Mesenchymal stem cell (in vitro differentiated cells and primary cell): ENCODE results near the gene CD4.

Experiments used
- DNase-seq: peaks from one replicate; pipeline ENCODE4 v3.0.0-alpha.2; 2013
- H2AFZ ChIP-seq: one replicate; pipeline ENCODE4 v1.6.1; 2013; ENCODE audit warnings: low read depth, mild to moderate bottlenecking, control low read depth, inconsistent platforms, low read length, moderate library complexity
- H2AK5ac ChIP-seq: 2 replicates; pipeline ENCODE4 v1.6.1; 2013; ENCODE audit warnings: low read length, moderate library complexity, mild to moderate bottlenecking, inconsistent platforms; ENCODE audit not compliant: severe bottlenecking
- H2BK120ac ChIP-seq: one replicate; pipeline ENCODE4 v1.6.1; 2013; ENCODE audit warnings: low read depth, mild to moderate bottlenecking, inconsistent platforms, low read length, moderate library complexity
- H2BK12ac ChIP-seq, 2 experiments: one replicate each; pipeline ENCODE4 v1.6.1; 2013; ENCODE audit warnings: inconsistent platforms in 2 of 2, low read length in 2 of 2, mild to moderate bottlenecking in 2 of 2, moderate library complexity in 2 of 2, control low read depth in 1 of 2
- H2BK15ac ChIP-seq: one replicate; pipeline ENCODE4 v1.6.1; 2013; ENCODE audit warnings: mild to moderate bottlenecking, low read depth, inconsistent platforms; ENCODE audit not compliant: poor library complexity, severe bottlenecking
- H2BK5ac ChIP-seq: 2 replicates; pipeline ENCODE4 v1.6.1; 2013; ENCODE audit warnings: low read depth, mild to moderate bottlenecking, low read length, control low read depth, inconsistent platforms; ENCODE audit not compliant: poor library complexity, severe bottlenecking
- H3K14ac ChIP-seq, 2 experiments: one replicate each; pipeline ENCODE4 v1.6.1; 2013; ENCODE audit warnings: inconsistent platforms in 2 of 2, low read length in 2 of 2, control low read depth in 1 of 2, mild to moderate bottlenecking in 1 of 2, moderate library complexity in 1 of 2
- H3K18ac ChIP-seq, 2 experiments: one replicate each; pipeline ENCODE4 v1.6.1; 2013; ENCODE audit warnings: inconsistent platforms in 2 of 2, low read length in 2 of 2, control low read depth in 1 of 2, low read depth in 1 of 2, mild to moderate bottlenecking in 1 of 2
- H3K23ac ChIP-seq, 2 experiments: one replicate each; pipeline ENCODE4 v1.6.1; 2013; ENCODE audit warnings: inconsistent platforms in 2 of 2, low read length in 2 of 2, mild to moderate bottlenecking in 2 of 2, moderate library complexity in 2 of 2, control low read depth in 1 of 2
- H3K27ac ChIP-seq: 2 replicates; pipeline ENCODE4 v1.5.1; 2013; ENCODE audit warnings: mild to moderate bottlenecking, moderate library complexity, low read length, control low read depth, inconsistent platforms; ENCODE audit not compliant: poor library complexity, severe bottlenecking
- H3K27me3 ChIP-seq, 2 experiments: 2 replicates each; pipeline versions ENCODE4 v1.6.1 to v1.7.0; 2013; ENCODE audit warnings: low read length in 2 of 2, mild to moderate bottlenecking in 2 of 2, moderate library complexity in 2 of 2, control low read depth in 1 of 2, inconsistent platforms in 1 of 2; ENCODE audit not compliant: control insufficient read depth in 1 of 2, insufficient read depth in 1 of 2
- H3K36me3 ChIP-seq, 2 experiments: 2 replicates each; pipeline versions ENCODE4 v1.6.1 to v1.7.0; 2013; ENCODE audit warnings: low read length in 2 of 2, control low read depth in 1 of 2, inconsistent platforms in 1 of 2, low read depth in 1 of 2, mild to moderate bottlenecking in 1 of 2; ENCODE audit not compliant: insufficient read depth in 2 of 2, control insufficient read depth in 1 of 2
- H3K4ac ChIP-seq, 2 experiments: one replicate each; pipeline ENCODE4 v1.6.1; 2013; ENCODE audit warnings: inconsistent platforms in 2 of 2, low read length in 2 of 2, mild to moderate bottlenecking in 2 of 2, moderate library complexity in 2 of 2, control low read depth in 1 of 2, low read depth in 1 of 2
- H3K4me1 ChIP-seq: 2 replicates; pipeline ENCODE4 v1.6.1; 2013; ENCODE audit warnings: low read depth, low read length, control low read depth; ENCODE audit not compliant: control insufficient read depth, insufficient read depth
- H3K4me2 ChIP-seq: 2 replicates; pipeline ENCODE4 v1.6.1; 2013; ENCODE audit warnings: low read length, mild to moderate bottlenecking, inconsistent platforms; ENCODE audit not compliant: poor library complexity, severe bottlenecking
- H3K4me3 ChIP-seq, 2 experiments: 2 replicates each; pipeline versions ENCODE4 v1.5.1 to v1.7.0; 2013; ENCODE audit warnings: low read length in 2 of 2, mild to moderate bottlenecking in 2 of 2, control low read depth in 1 of 2, low read depth in 1 of 2; ENCODE audit not compliant: insufficient read depth in 1 of 2
- H3K79me1 ChIP-seq: replicated peaks from 2 replicates; pipeline ENCODE4 v1.6.1; 2013; ENCODE audit warnings: mild to moderate bottlenecking, control low read depth, low read length, inconsistent platforms; ENCODE audit not compliant: poor library complexity, severe bottlenecking
- H3K9ac ChIP-seq: 2 replicates; pipeline ENCODE4 v1.7.0; 2013; ENCODE audit warnings: mild to moderate bottlenecking, low read length, moderate library complexity
- H3K9me3 ChIP-seq: 2 replicates; pipeline ENCODE4 v1.7.0; 2013; ENCODE audit warnings: mild to moderate bottlenecking, low read length; ENCODE audit not compliant: control insufficient read depth
- H4K8ac ChIP-seq: one replicate; pipeline ENCODE4 v1.6.1; 2013; ENCODE audit warnings: inconsistent platforms, mild to moderate bottlenecking, low read length, moderate library complexity
- H4K91ac ChIP-seq: one replicate; pipeline ENCODE4 v1.6.1; 2013; ENCODE audit warnings: mild to moderate bottlenecking, low read length, inconsistent platforms
- whole genome bisulfite sequencing: methylation state at CpG from one replicate; pipeline ENCODE4 v1.1.7; 2013; ENCODE audit warnings: mixed read lengths; 5-methylcytosine and 5-hydroxymethylcytosine counted together

Gene CD4

DNA sequence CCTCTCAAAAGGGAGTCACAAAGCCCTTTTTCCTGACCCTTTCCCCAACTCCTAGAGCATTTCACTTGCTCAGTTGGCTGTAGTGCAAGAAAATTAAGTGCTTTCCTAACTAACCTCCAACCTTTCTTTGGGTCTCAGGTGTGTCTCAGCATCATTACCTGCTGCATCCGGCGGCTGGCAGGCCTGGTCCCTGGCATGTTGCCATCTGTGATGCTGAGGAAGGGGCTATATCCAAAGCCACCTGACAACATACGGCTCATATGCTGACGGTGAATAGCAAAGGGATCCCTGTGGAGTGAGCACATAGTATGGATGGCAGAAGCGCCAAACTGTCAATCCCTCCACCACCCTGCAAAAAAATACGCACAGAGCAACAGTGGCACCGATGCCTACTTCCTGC, 37.6 kb upstream of the CD4 start:
- Histone ChIP-seq H3K9ac (peak overlapping the region; percentile 98), H4K8ac (peak overlapping the region; percentile 40), H2BK5ac (no peak overlapping the region), H3K4me3 (peak overlapping the region; percentile 89 to 92), H3K79me1 (peaks cover 24% of the 10 kb centered on the region), H2BK120ac (no peak overlapping the region), H3K4ac (no peak overlapping the region), H4K91ac (no peak overlapping the region), H2BK15ac (no peak overlapping the region), H3K14ac (no peak overlapping the region), H3K27ac (peak overlapping the region; percentile 0), H3K36me3 (peaks cover 45 to 53% of the 10 kb centered on the region in 2 experiments), H3K27me3 (no peaks in the 10 kb centered on the region), H3K4me2 (peak overlapping the region; percentile 58), H2AFZ (no peak overlapping the region), H3K4me1 (peaks cover 8% of the 10 kb centered on the region), H3K9me3 (no peaks in the 10 kb centered on the region), H3K23ac (no peak overlapping the region), H2BK12ac (peak overlapping the region in 1 of 2 experiments; percentile 37), H3K18ac (peak overlapping the region in 1 of 2 experiments; percentile 42), H2AK5ac (no peak overlapping the region)
- DNase-seq, result no peak
- WGBS, result 97% methylated on average over 7 of the region's 7 CpGs

DNA sequence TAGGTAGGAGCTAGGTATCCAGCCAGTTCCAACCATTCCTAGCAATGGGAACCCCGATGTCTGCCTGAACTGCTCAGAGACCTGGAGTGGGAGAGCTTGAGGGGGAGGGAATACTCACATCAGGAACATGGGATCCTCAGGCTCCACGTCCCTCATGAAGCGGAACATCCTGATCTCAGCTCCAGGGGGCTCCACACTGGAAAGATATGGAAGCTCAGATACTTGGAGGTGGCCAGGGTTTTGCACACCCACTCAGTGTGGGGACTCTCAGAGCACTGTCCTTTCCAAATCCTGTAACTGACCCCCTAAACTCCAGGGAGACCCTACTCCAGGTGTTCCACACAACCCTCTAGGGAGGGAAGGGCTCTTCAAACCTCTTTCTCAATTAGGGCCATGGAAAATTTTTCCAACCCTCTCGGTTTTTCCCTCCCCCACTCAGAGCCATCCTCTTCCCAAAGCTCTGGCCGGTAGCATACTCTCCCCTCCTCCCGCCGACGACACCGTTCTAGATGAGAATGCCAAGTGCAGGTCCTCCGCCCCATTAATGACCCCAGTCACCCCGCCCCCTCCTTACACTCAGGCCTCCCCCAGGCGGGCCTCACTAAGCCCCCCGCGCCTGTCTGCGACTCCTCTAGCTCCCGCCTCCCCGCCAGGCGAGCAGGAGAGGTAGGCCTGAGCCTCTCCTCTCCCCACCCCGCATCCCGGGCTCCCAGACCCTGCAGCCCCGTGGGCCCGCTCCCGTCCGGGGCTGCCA, 37.0 kb upstream of the CD4 start:
- Histone ChIP-seq H3K18ac (peak overlapping the region; percentile 97 to 99), H3K79me1 (peaks cover 24% of the 10 kb centered on the region), H3K9me3 (no peaks in the 10 kb centered on the region)

DNA sequence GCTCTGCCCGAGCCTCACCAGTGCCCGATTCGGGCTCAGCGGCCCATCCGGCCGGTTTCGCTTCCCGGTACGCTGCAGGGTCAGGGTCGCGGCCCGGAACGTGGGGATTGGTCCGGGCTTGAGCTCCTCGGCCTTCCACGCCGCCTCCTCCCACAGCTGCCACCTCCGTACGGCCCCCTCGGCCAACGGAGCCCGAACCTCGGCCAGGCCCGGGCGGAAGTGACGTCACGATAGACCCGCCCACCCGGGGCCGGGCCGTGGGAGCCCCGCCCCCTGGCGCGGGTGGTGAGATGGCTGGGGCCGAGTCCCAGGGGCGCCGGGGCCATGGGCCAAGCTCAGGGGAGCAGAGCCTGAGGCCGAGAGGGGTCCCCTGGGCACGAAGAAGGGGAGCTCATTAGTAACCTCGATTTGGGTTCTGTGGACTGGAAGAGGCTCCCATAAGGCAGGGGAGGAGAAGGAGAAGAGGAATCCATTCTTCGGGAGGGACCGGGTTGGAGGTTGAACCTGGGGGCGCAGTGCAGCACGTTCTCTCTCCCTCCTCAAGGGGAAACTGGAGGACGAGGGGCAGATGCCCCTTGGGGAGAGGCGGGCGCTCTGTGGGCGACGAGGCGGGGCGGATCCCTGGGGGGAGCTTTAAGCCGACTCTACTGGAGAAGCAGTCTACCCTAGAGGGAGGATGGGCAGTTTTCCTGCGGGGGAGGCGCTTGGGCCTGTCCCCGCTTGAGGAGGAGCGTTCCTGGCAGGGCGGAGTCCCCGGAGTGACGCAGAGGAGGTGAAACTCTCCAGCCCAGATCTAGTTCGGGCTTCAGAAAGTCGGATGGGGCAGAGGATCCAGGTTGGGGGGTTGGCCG, 36.2 kb upstream of the CD4 start, which contains the start of gene MLF2:
Gene MLF2 (minus strand): TSS at position 221 of the 851 bp plus-strand sequence. CDS start 807 bp downstream, outside the sequence.
- peak within 1 kb of the TSS in 1 of 2 experiments; percentile 96 for H3K14ac ChIP-seq
- H2BK12ac ChIP-seq, result peak within 1 kb of the TSS in 1 of 2 experiments; percentile 88
- H2BK120ac ChIP-seq, result peak within 1 kb of the TSS; percentile 93
- H3K9ac ChIP-seq, result peak within 1 kb of the TSS; percentile 98
- peak within 1 kb of the TSS; percentile 99 for H4K91ac ChIP-seq
- H3K9me3 ChIP-seq, result no peaks in the 10 kb centered on the region
- peaks cover 8% of the 10 kb centered on the region for H3K4me1 ChIP-seq
- peak within 1 kb of the TSS; percentile 89 to 92 for H3K4me3 ChIP-seq
- H4K8ac ChIP-seq, result peak within 1 kb of the TSS; percentile 97
- H3K18ac ChIP-seq, result peak within 1 kb of the TSS; percentile 97 to 99
- peak within 1 kb of the TSS; percentile 91 for H2AK5ac ChIP-seq
- H3K27me3 ChIP-seq, result no peaks in the 10 kb centered on the region
- peak within 1 kb of the TSS; percentile 99 for H2BK5ac ChIP-seq
- H2AFZ ChIP-seq, result no peak within 1 kb of the TSS
- H3K4ac ChIP-seq, result peak within 1 kb of the TSS; percentile 92 to 99
- peak within 1 kb of the TSS; percentile 41 to 62 for H3K23ac ChIP-seq
- peak within 1 kb of the TSS; percentile 95 for H2BK15ac ChIP-seq
- peak; percentile 99 for DNase-seq
- H3K79me1 ChIP-seq, result peaks cover 19% of the 10 kb centered on the region
- peak within 1 kb of the TSS; percentile 99 for H3K27ac ChIP-seq
- H3K36me3 ChIP-seq, result peaks cover 33 to 39% of the 10 kb centered on the region in 2 experiments
- peak within 1 kb of the TSS; percentile 93 for H3K4me2 ChIP-seq
- under 1% methylated on average over 61 of the region's 62 CpGs for WGBS

More for the DNA sequence above, 37.0 kb upstream of the CD4 start:
- DNase-seq, result peak; percentile 84
- Histone ChIP-seq H3K9ac (peak overlapping the region; percentile 98), H4K91ac (peak overlapping the region; percentile 95), H2BK5ac (peak overlapping the region; percentile 99), H3K4ac (peak overlapping the region; percentile 92 to 93), H4K8ac (peak overlapping the region; percentile 90), H3K4me2 (peak overlapping the region; percentile 58), H3K36me3 (peaks cover 41 to 47% of the 10 kb centered on the region in 2 experiments), H3K27ac (peak overlapping the region; percentile 69), H2BK120ac (peak overlapping the region; percentile 93), H3K4me3 (peak overlapping the region; percentile 89 to 92), H2AFZ (no peak overlapping the region), H2BK12ac (peak overlapping the region in 1 of 2 experiments; percentile 88), H3K27me3 (no peaks in the 10 kb centered on the region), H2AK5ac (peak overlapping the region; percentile 72), H3K4me1 (peaks cover 8% of the 10 kb centered on the region), H3K14ac (peak overlapping the region in 1 of 2 experiments; percentile 96), H3K23ac (peak overlapping the region; percentile 41 to 62), H2BK15ac (peak overlapping the region; percentile 95)
- 6% methylated on average over 24 of the region's 24 CpGs for WGBS
